MCF 10A (cell line): ENCODE results near the gene TXLNG. TPM values are rescaled to one million over a fixed set of nuclear protein-coding genes. Genes with fewer than 3 reads are reported as not detected.

Experiments used
- BruUV-seq: library from RNA; stranded (reverse); fragments of 400-500 nt; replicated peaks from 2 replicates; lab custom pipeline; 2021; lab: Mats Ljungman, UMichigan
- CTCF ChIA-PET: fragments of 300-600 bp; sonication (Branson Sonifier 250); formaldehyde crosslinking; extraction: SDS; loops from one replicate; lab custom pipeline; 2021; ENCODE audit warnings: antibody characterized with exemption, inconsistent platforms; lab: Yijun Ruan, JAX
- POLR2A ChIA-PET: fragments of 300-600, 350-650 bp; sonication (Branson Sonifier 250); formaldehyde crosslinking; extraction: SDS; loops from one replicate; lab custom pipeline; 2020; ENCODE audit warnings: antibody characterized with exemption, inconsistent platforms; lab: Yijun Ruan, JAX
- DNase-seq: peaks from one replicate; pipeline ENCODE4 v3.0.0-alpha.2; 2018; ENCODE audit not compliant: unreplicated experiment
- H3K27ac Mint-ChIP-seq: one replicate; pipeline ENCODE4 v1.8.0; 2022; ENCODE audit warnings: mild to moderate bottlenecking, low read depth, mixed read lengths; ENCODE audit not compliant: unreplicated experiment
- H3K27me3 Mint-ChIP-seq: one replicate; pipeline ENCODE4 v1.8.0; 2022; ENCODE audit warnings: mixed read lengths; ENCODE audit not compliant: insufficient read depth, unreplicated experiment
- H3K36me3 Mint-ChIP-seq: one replicate; pipeline ENCODE4 v1.8.0; 2022; ENCODE audit warnings: mild to moderate bottlenecking, moderate library complexity, mixed read lengths; ENCODE audit not compliant: insufficient read depth, unreplicated experiment
- H3K4me1 Mint-ChIP-seq: one replicate; pipeline ENCODE4 v1.8.0; 2022; ENCODE audit warnings: mixed read lengths; ENCODE audit not compliant: insufficient read depth, unreplicated experiment
- H3K4me3 Mint-ChIP-seq: one replicate; pipeline ENCODE4 v1.8.0; 2022; ENCODE audit warnings: mild to moderate bottlenecking, moderate library complexity, mixed read lengths; ENCODE audit not compliant: unreplicated experiment
- H3K9me3 Mint-ChIP-seq: one replicate; pipeline ENCODE4 v1.8.0; 2022; ENCODE audit warnings: mixed read lengths; ENCODE audit not compliant: unreplicated experiment
- CTCF ChIP-seq: fragments of 200-600 bp; IDR thresholded peaks from one replicate; pipeline ENCODE4 v1.8.0; 2022; ENCODE audit warnings: antibody characterized with exemption, mild to moderate bottlenecking; ENCODE audit not compliant: unreplicated experiment
- intact Hi-C: fragments of 100-400 bp; cut with micrococcal nuclease; formaldehyde crosslinking; loops from 2 replicates; pipeline ENCODE4 v1.14.1; 2022
- total RNA-seq: library from RNA; stranded (reverse); gene quantifications from 2 replicates; pipeline ENCODE4 v1.2.3, GENCODE V29; 2022

TXLNG gene
- total RNA-seq, 1 experiment from 2014 or later, result 43.2 TPM

- intact Hi-C loops, result loop anchor here (1.0 to 10.0 kb wide), 4 partner anchors 57 to 259 kb away; no protein-coding TSS in a partner anchor
- Mint-ChIP-seq H3K4me3 (no peak overlapping the region), H3K4me1 (peaks cover 15% of the 10 kb centered on the region), H3K36me3 (peaks cover 83% of the 10 kb centered on the region), H3K27ac (no peak overlapping the region), H3K9me3 (no peaks in the 10 kb centered on the region), H3K27me3 (no peaks in the 10 kb centered on the region)
- no TSS peak for BruUV-seq
- DNase-seq, result peak; percentile 56
- ChIA-PET CTCF (interaction anchor here (0.6 to 6.2 kb wide), 32 partner anchors 8 to 1168 kb away, joined by 3 to 87 read pairs (median 4); partner anchors contain the start of gene RBBP7), POLR2A (interaction anchor here (0.7 to 4.3 kb wide), 8 partner anchors 13 to 226 kb away, joined by 3 to 31 read pairs (median 11); partner anchors contain the start of genes RBBP7 and SYAP1)
- TF ChIP-seq CTCF, result peak; percentile 60
These were observed 39.9 kb downstream of the TXLNG start for GRCh38 chrX:16826207-16826606.

GRCh38 chrX:16827225-16827624 is 41.0 kb downstream of the TXLNG start:
- intact Hi-C loops, result loop anchor here (10.0 kb wide), 1 partner anchor 258 kb away; no protein-coding TSS in a partner anchor
- POLR2A ChIA-PET, result interaction anchor here (0.6 to 4.3 kb wide), 9 partner anchors 12 to 253 kb away, joined by 3 to 31 read pairs (median 6); partner anchors contain the start of genes RBBP7 and SYAP1
- peaks cover 13% of the 10 kb centered on the region for H3K4me1 Mint-ChIP-seq
- no peak for TF ChIP-seq CTCF
- CTCF ChIA-PET, result interaction anchor here (0.6 to 6.2 kb wide), 16 partner anchors 10 to 1171 kb away, joined by 3 to 87 read pairs (median 6); no protein-coding TSS in a partner anchor
- no TSS peak for BruUV-seq
- no peaks in the 10 kb centered on the region for H3K9me3 Mint-ChIP-seq
- peak; percentile 52 for DNase-seq
- peaks cover 79% of the 10 kb centered on the region for H3K36me3 Mint-ChIP-seq
- H3K4me3 Mint-ChIP-seq, result peak overlapping the region; percentile 23
- no peaks in the 10 kb centered on the region for H3K27me3 Mint-ChIP-seq
- H3K27ac Mint-ChIP-seq, result peak overlapping the region; percentile 23

GRCh38 chrX:16828124-16828908 is 42.0 kb downstream of the TXLNG start:
- no peak for TF ChIP-seq CTCF
- intact Hi-C loops, result loop anchor here (10.0 kb wide), 1 partner anchor 256 kb away; no protein-coding TSS in a partner anchor
- ChIA-PET POLR2A (interaction anchor here (0.6 to 4.3 kb wide), 11 partner anchors 8 to 252 kb away, joined by 3 to 31 read pairs (median 9); partner anchors contain the start of genes RBBP7 and SYAP1), CTCF (interaction anchor here (0.5 to 6.2 kb wide), 11 partner anchors 11 to 1375 kb away, joined by 3 to 87 read pairs (median 4); no protein-coding TSS in a partner anchor)
- no TSS peak for BruUV-seq
- Mint-ChIP-seq H3K36me3 (peaks cover 79% of the 10 kb centered on the region), H3K4me1 (peaks cover 5% of the 10 kb centered on the region), H3K9me3 (no peaks in the 10 kb centered on the region), H3K27me3 (no peaks in the 10 kb centered on the region), H3K4me3 (no peak overlapping the region), H3K27ac (peak overlapping the region; percentile 69)
- peak; percentile 88 for DNase-seq

GRCh38 chrX:16832301-16832700 is 46.0 kb downstream of the TXLNG start:
- Mint-ChIP-seq H3K4me3 (no peak overlapping the region), H3K27ac (peak overlapping the region; percentile 29), H3K4me1 (peaks cover 2% of the 10 kb centered on the region), H3K9me3 (no peaks in the 10 kb centered on the region), H3K36me3 (peaks cover 71% of the 10 kb centered on the region), H3K27me3 (no peaks in the 10 kb centered on the region)
- POLR2A ChIA-PET, result no interaction called here
- TF ChIP-seq CTCF, result no peak
- DNase-seq, result no peak
- no TSS peak for BruUV-seq
- intact Hi-C loops, result no loop called here
- CTCF ChIA-PET, result interaction anchor here (0.8 to 1.5 kb wide), 6 partner anchors 9 to 214 kb away, joined by 3 to 4 read pairs (median 3); no protein-coding TSS in a partner anchor
